Coronary artery (tissue), 2 donors: Measurements from ENCODE around the gene PLA2G12A.
"Not testable (repeated sequence)": the region's sequence is repeated elsewhere in the genome, so short reads cannot be mapped to it uniquely, and the experiment has no call there.

Experiments
- DNase-seq: peaks from one replicate; pipeline ENCODE4 v3.0.0-alpha.2; 2017; ENCODE audit warnings: low spot score
- H3K27ac ChIP-seq, 2 donors: fragments of 200-600 bp; sonication (generic); one replicate each; pipeline ENCODE4 v1.5.1; 2016 to 2019
- H3K4me3 ChIP-seq: fragments of 200-600 bp; sonication (generic); 2 replicates; pipeline ENCODE4 v1.5.1; 2016; ENCODE audit warnings: mild to moderate bottlenecking, moderate library complexity
- CTCF ChIP-seq: fragments of 200-600 bp; sonication (generic); IDR thresholded peaks from one replicate; pipeline ENCODE4 v1.5.1; 2019; ENCODE audit warnings: antibody characterized with exemption

PLA2G12A gene

GRCh38 chr4:109698656-109699055, 31.2 kb downstream of the PLA2G12A start:
- DNase-seq = no peak
- no peak for TF ChIP-seq CTCF
- no peak overlapping the region for H3K4me3 ChIP-seq
- H3K27ac ChIP-seq = no peak overlapping the region

DNA sequence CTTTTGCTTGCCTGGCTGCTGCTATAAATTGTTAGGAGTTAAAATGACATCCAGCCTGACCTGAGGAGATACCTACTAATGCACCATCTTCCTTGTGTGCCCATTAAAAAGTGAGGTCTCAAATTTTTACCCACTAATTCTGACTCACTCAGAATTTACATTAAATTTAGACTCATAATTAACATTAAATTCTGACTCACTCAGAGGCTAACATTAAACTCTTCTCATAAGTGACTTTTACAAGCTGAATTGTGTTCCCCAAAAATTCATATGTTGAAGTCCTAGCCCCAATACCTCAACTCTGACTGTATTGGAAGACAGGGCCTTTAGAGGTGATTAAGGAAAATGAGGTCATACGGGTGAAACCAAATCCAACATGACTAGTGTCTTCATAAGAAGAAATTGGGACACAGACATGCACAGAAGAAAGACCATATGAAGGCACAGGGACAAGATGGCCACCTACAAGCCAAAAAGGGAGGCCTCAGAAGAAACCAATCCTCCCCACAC, 38.4 kb downstream of the PLA2G12A start:
- H3K27ac ChIP-seq = no peak overlapping the region
- H3K4me3 ChIP-seq = no peak overlapping the region
- no peak for DNase-seq
- no peak for TF ChIP-seq CTCF

- Histone ChIP-seq H3K27ac (no peak overlapping the region), H3K4me3 (no peak overlapping the region)
- no peak for TF ChIP-seq CTCF
- no peak for DNase-seq
Observed at GRCh38 chr4:109690690-109691410, 39.0 kb downstream of the PLA2G12A start.

DNA sequence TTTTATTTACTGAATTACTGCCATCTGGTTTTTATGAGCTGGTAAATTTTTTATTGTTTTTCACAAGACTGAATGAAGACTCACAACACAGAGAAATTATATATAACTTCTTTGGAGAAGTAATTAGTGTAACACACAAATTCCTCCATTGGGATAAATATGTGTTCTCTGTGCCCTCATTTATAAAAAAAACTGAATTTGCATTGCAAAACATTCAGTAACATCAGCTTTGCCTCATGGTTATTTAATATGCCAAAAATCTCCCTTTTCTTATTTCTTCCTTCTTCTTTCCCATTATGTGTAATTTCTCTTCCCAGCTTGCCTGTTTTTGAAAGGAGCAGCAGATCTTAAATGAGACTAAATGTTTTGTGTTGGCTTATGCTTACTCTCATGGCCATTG, 45.1 kb downstream of the PLA2G12A start:
- TF ChIP-seq CTCF = no peak
- Histone ChIP-seq H3K27ac (no peak overlapping the region), H3K4me3 (no peak overlapping the region)
- DNase-seq = no peak

DNA sequence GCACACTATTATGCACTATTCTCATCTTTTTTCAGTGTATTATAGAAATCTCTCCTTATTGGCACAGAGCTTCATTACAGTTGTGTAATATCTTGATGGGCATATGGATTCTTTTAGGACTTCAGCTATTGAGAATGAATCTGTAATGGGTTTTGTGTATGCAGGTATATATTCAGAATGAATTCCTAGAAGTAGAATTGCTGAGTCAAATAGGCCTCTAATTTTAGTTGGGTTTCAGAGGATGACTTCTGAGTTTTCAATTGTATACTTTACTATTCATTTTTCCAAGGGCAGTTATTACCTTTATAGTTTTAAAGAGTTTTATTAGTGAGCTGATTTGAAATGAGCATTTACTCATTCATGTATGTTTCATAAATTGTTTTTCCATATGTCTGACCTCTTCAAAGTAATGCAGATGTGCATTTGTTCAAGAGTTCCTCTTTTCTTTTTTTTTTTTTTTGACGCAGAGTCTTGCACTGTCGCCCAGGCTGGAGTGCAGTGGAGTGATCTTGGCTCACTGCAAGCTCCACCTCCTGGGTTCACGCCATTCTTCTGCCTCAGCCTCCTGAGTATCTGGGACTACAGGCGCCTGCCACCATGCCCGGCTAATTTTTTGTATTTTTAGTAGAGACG, 46.1 kb downstream of the PLA2G12A start:
- no peak for TF ChIP-seq CTCF
- no peak for DNase-seq

GRCh38 chr4:109682875-109683274, 47.0 kb downstream of the PLA2G12A start:
- no peak for DNase-seq
- Histone ChIP-seq H3K27ac (no peak overlapping the region), H3K4me3 (no peak overlapping the region)
- no peak for TF ChIP-seq CTCF

More for the DNA sequence above, 46.1 kb downstream of the PLA2G12A start:
- Histone ChIP-seq H3K4me3 (no peak overlapping the region), H3K27ac (no peak overlapping the region)

GRCh38 chr4:109678925-109679324, 50.9 kb downstream of the PLA2G12A start:
- DNase-seq, H3K27ac ChIP-seq, H3K4me3 ChIP-seq: not testable (repeated sequence)

- not testable (repeated sequence) for H3K27ac ChIP-seq, DNase-seq
Observed at GRCh38 chr4:109678472-109678871, 51.4 kb downstream of the PLA2G12A start.

More at GRCh38 chr4:109678472-109678871, 51.4 kb downstream of the PLA2G12A start:
- H3K4me3 ChIP-seq = not testable (repeated sequence)
